Colonic mucosa (tissue), 4 donors: Measurements from ENCODE around the gene EPHA2. TPM values are rescaled to one million over a fixed set of nuclear protein-coding genes. Genes with fewer than 3 reads are reported as not detected.

Source experiments
- DNase-seq: peaks from one replicate; pipeline ENCODE4 v3.0.0-alpha.2; 2020
- H3K27ac ChIP-seq: fragments of 200-600 bp; one replicate; pipeline ENCODE4 v1.8.0; 2021
- H3K27me3 ChIP-seq: fragments of 200-600 bp; one replicate; pipeline ENCODE4 v1.8.0; 2021
- H3K36me3 ChIP-seq: fragments of 200-600 bp; one replicate; pipeline ENCODE4 v1.8.0; 2021
- H3K4me1 ChIP-seq: fragments of 200-600 bp; one replicate; pipeline ENCODE4 v1.8.0; 2021; ENCODE audit warnings: mild to moderate bottlenecking
- H3K4me3 ChIP-seq: fragments of 200-600 bp; one replicate; pipeline ENCODE4 v1.8.0; 2021
- H3K9ac ChIP-seq, 2 donors: one replicate each; pipeline ENCODE4 v1.7.0; 2013; ENCODE audit warnings: control low read depth in 2 of 2, low read depth in 2 of 2, low read length in 2 of 2
- H3K9me3 ChIP-seq: fragments of 200-600 bp; one replicate; pipeline ENCODE4 v1.8.0; 2021
- intact Hi-C: fragments of 100-400 bp; cut with DNase I; formaldehyde crosslinking; loops from one replicate; pipeline ENCODE4 v1.14.1; 2022
- total RNA-seq, 2 donors: library from RNA; stranded (reverse); fragmentation: NEBNext Ultra II Directional in 1 of 2; extraction: Animal tissue kit (Norgen Biotek cat#: 25700) in 1 of 2; gene quantifications; one replicate each; pipeline ENCODE4 v1.2.1, GENCODE V29; 2021
- TF ChIP-seq, protein P1 (sequence below): fragments of 200-600 bp; IDR thresholded peaks from one replicate; pipeline ENCODE4 v1.8.0; 2022; ENCODE audit warnings: antibody characterized with exemption, mild to moderate bottlenecking
- donor health status: healthy.
- donor health status: DM: no; HTN: no; CAD: no.
- donor health status: DM: no; HTN: no; CAD: no.

EPHA2 gene
- total RNA-seq, 2 donors from 2014 or later: 15.7 to 40.8 TPM

DNA sequence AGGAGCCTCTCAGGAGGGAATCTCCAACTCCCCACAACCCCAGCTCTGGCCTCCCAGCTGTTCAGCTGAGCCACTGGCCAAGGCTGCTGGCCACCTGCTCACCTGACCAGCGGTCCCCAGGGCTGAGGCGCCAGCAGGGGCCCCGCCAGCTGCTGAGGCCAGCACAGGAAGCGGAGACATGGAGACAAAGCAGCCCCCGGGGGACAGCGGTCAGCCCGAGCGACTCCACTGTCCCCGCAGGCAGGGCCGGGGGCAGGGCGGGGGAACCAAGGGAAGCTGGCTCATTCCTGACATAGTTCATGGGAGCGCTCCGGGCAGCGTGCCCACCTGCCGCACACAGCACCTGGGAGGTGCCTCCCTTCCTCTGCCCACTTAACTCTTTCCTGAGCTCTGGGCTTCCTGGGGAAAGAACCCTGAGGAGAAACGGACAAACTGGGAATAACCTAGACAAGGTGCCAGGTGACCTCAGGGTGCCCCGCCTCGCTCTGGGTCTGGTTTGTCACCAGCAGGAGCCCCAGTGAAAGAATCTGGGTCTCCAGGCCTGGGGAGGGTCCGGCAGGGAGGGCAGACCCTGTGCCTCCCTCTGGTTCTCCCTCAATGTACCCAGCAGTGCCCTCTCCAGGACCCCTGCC lies 10.7 kb downstream of the EPHA2 start:
- H3K4me3 ChIP-seq: peak overlapping the region; percentile 11
- TF ChIP-seq, protein P1, sequence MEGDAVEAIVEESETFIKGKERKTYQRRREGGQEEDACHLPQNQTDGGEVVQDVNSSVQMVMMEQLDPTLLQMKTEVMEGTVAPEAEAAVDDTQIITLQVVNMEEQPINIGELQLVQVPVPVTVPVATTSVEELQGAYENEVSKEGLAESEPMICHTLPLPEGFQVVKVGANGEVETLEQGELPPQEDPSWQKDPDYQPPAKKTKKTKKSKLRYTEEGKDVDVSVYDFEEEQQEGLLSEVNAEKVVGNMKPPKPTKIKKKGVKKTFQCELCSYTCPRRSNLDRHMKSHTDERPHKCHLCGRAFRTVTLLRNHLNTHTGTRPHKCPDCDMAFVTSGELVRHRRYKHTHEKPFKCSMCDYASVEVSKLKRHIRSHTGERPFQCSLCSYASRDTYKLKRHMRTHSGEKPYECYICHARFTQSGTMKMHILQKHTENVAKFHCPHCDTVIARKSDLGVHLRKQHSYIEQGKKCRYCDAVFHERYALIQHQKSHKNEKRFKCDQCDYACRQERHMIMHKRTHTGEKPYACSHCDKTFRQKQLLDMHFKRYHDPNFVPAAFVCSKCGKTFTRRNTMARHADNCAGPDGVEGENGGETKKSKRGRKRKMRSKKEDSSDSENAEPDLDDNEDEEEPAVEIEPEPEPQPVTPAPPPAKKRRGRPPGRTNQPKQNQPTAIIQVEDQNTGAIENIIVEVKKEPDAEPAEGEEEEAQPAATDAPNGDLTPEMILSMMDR: no peak
- intact Hi-C loops: no loop called here
- peaks cover 6% of the 10 kb centered on the region for H3K36me3 ChIP-seq
- no peaks in the 10 kb centered on the region for H3K27me3 ChIP-seq
- peak; percentile 88 for DNase-seq
- peak overlapping the region in 1 of 2 donors; percentile 81 for H3K9ac ChIP-seq
- peak overlapping the region; percentile 71 for H3K27ac ChIP-seq
- H3K9me3 ChIP-seq: no peaks in the 10 kb centered on the region
- H3K4me1 ChIP-seq: peaks cover 15% of the 10 kb centered on the region

DNA sequence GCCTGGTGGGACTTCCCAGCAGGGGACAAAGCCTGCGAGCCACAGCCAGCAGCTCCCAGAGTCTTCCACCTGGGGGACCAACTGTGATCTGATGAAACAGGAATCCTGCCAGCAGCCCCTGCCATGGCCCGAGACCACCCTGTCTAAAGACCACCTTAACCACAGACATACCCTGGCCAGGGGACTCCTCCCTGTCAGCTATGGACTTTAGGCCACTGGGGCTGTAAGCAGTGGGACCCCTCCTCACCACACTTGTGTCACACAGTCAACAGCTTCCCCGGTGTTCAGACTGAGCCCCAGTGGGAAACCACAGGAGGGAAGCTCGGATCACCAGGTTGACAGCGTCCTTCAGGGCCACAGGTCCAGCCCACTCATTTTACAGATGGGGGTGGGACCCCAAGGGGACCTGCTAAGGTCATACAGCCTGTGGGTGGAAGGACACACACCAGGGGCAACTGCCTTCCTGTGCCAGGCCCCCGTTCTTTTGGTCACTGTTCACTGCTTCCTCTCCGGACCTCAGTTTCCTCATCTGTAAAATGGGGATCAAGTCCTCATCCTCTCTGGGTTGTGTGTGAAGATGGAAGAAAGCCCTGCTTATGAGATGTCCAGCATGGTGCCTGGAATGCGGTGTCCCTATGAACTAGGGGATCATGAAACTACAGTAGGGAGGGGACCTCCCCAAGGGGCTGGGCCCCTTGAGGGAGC lies 11.4 kb downstream of the EPHA2 start:
- peaks cover 6% of the 10 kb centered on the region for H3K36me3 ChIP-seq
- intact Hi-C loops: loop anchor here (5.0 kb wide), 1 partner anchor 62 kb away; no protein-coding TSS in a partner anchor

GRCh38 chr1:16143566-16144324 lies 12.1 kb downstream of the EPHA2 start:
- intact Hi-C loops: loop anchor here (5.0 kb wide), 1 partner anchor 61 kb away; no protein-coding TSS in a partner anchor
- Histone ChIP-seq H3K9ac (peak overlapping the region in 1 of 2 donors; percentile 81), H3K4me1 (peaks cover 15% of the 10 kb centered on the region), H3K9me3 (no peaks in the 10 kb centered on the region), H3K27ac (peak overlapping the region; percentile 71), H3K36me3 (peaks cover 6% of the 10 kb centered on the region), H3K4me3 (no peak overlapping the region), H3K27me3 (no peaks in the 10 kb centered on the region)
- peak; percentile 80 for DNase-seq
- TF ChIP-seq, protein P1: no peak

More for the DNA sequence above, 11.4 kb downstream of the EPHA2 start:
- TF ChIP-seq, protein P1: no peak
- no peaks in the 10 kb centered on the region for H3K9me3 ChIP-seq
- no peak for DNase-seq
- H3K9ac ChIP-seq: peak overlapping the region; percentile 36 to 81
- H3K27ac ChIP-seq: peak overlapping the region; percentile 71
- H3K4me1 ChIP-seq: peaks cover 15% of the 10 kb centered on the region
- no peaks in the 10 kb centered on the region for H3K27me3 ChIP-seq
- peak overlapping the region; percentile 11 for H3K4me3 ChIP-seq

GRCh38 chr1:16143005-16143565 lies 12.8 kb downstream of the EPHA2 start:
- Histone ChIP-seq H3K4me1 (peaks cover 15% of the 10 kb centered on the region), H3K9ac (peak overlapping the region in 1 of 2 donors; percentile 12), H3K4me3 (no peak overlapping the region), H3K27ac (peak overlapping the region; percentile 71), H3K27me3 (no peaks in the 10 kb centered on the region), H3K36me3 (peaks cover 3% of the 10 kb centered on the region), H3K9me3 (no peaks in the 10 kb centered on the region)
- TF ChIP-seq, protein P1: no peak
- intact Hi-C loops: loop anchor here (5.0 kb wide), 1 partner anchor 61 kb away; no protein-coding TSS in a partner anchor
- no peak for DNase-seq
